ENCODE data around the gene GFY. TPM values are rescaled to one million over a fixed set of nuclear protein-coding genes. Genes with fewer than 3 reads are reported as not detected.

Gene GFY
- total RNA-seq, 1 donor = not detected

DNA sequence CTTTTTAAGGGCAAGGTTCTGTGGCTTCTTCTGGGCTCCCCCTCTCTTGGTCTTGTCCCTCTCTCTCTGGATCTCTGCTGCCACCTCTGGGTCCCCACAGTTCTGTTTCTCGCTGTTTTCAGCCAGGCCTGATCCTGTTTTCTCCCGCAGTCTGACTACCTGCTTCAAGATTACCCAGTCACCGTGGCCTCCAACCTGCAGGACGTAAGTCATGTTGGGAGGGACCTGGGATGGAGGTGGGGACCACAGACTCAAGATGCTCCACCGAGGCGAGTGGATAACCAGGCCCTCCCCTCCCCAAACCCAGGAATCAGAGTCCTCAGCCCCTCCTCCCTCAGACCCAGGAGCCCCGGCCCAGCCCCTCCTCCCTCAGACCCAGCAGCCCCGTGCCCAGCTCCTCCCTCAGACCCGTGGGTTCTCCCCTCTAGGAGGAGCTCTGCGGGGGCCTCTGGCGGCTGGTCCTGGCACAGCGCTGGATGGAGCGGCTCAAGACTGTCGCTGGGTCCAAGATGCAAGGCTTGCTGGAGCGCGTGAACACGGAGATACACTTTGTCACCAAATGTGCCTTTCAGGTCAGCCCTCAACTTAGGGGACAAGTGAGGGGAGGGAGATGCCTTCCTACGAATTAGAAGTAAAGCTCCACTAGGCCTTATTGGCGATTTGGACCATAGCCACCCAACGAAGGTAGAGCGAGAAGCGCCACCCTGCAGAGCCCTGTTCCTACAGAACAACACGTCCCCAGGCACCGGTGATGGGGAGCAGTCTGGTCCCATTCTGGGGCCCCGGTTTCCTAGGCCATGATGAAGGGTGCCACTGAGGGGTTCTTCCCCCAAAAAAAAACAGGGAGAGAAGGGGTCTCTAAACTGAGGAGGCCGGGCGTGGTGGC, 51.0 kb downstream of the GFY start:
- peak; percentile 58 for TF ChIP-seq CTCF (IDR thresholded peaks at IDR 0.05; ENCODE audit: insufficient read depth, low read length)
- DNase-seq (ENCODE audit: low read depth) = no peak
- no peak overlapping the region for H3K4me3 ChIP-seq (ENCODE audit: low read depth, low read length)

Other genes starting within 250 kb of the GFY start
- 0.09 TPM in 1 of 2 replicates, not detected in the other for gene SLC6A16, start 100.2 kb upstream of the GFY start, total RNA-seq (ENCODE audit: low replicate concordance)
- gene CD37, start 90.0 kb upstream of the GFY start, total RNA-seq (ENCODE audit: low replicate concordance) = not detected in 2 replicates
- gene TEAD2, start 63.0 kb upstream of the GFY start, total RNA-seq (ENCODE audit: low replicate concordance) = 19.2 and 22.3 TPM in 2 replicates
- gene DKKL1, start 61.5 kb upstream of the GFY start, total RNA-seq (ENCODE audit: low replicate concordance) = 0.18 TPM in 1 of 2 replicates, not detected in the other
- gene KASH5, start 37.1 kb upstream of the GFY start, total RNA-seq (ENCODE audit: low replicate concordance) = not detected in 2 replicates
- gene PTH2, start 1.9 kb upstream of the GFY start, total RNA-seq (ENCODE audit: low replicate concordance) = not detected in 2 replicates
- gene SLC17A7, start 16.1 kb downstream of the GFY start, total RNA-seq (ENCODE audit: low replicate concordance) = 0.49 TPM in 1 of 2 replicates, not detected in the other
- 80.6 and 151 TPM in 2 replicates for gene PIH1D1, start 26.4 kb downstream of the GFY start, total RNA-seq (ENCODE audit: low replicate concordance)
- 25.0 and 29.6 TPM in 2 replicates for gene ALDH16A1, start 27.8 kb downstream of the GFY start, total RNA-seq (ENCODE audit: low replicate concordance)
- gene FLT3LG, start 48.8 kb downstream of the GFY start, total RNA-seq (ENCODE audit: low replicate concordance) = 3.7 and 5.4 TPM in 2 replicates
- 2,039 and 2,642 TPM in 2 replicates for gene RPL13A, start 62.2 kb downstream of the GFY start, total RNA-seq (ENCODE audit: low replicate concordance)
- 2,258 and 4,425 TPM in 2 replicates for gene RPS11, start 71.0 kb downstream of the GFY start, total RNA-seq (ENCODE audit: low replicate concordance)
- 73.8 and 132 TPM in 2 replicates for gene FCGRT, start 87.3 kb downstream of the GFY start, total RNA-seq (ENCODE audit: low replicate concordance)
- gene RCN3, start 102.6 kb downstream of the GFY start, total RNA-seq (ENCODE audit: low replicate concordance) = 121 and 181 TPM in 2 replicates
- gene NOSIP, start 155.2 kb downstream of the GFY start, total RNA-seq (ENCODE audit: low replicate concordance) = 35.7 and 46.9 TPM in 2 replicates
- gene PRRG2, start 155.9 kb downstream of the GFY start, total RNA-seq (ENCODE audit: low replicate concordance) = 0.27 and 0.57 TPM in 2 replicates
- 3.2 and 3.7 TPM in 2 replicates for gene PRR12, start 165.8 kb downstream of the GFY start, total RNA-seq (ENCODE audit: low replicate concordance)
- 13.7 and 52.4 TPM in 2 replicates for gene RRAS, start 214.8 kb downstream of the GFY start, total RNA-seq (ENCODE audit: low replicate concordance)
- 16.9 and 41.1 TPM in 2 replicates for gene SCAF1, start 216.8 kb downstream of the GFY start, total RNA-seq (ENCODE audit: low replicate concordance)
- gene IRF3, start 240.5 kb downstream of the GFY start, total RNA-seq (ENCODE audit: low replicate concordance) = 33.3 and 106 TPM in 2 replicates
- gene BCL2L12, start 240.5 kb downstream of the GFY start, total RNA-seq (ENCODE audit: low replicate concordance) = 3.9 and 6.1 TPM in 2 replicates